Activated B cell treated with CpG ODN at 0.5 μM for 24 hours (primary cell): ENCODE data around the gene GALNT17. TPM values are rescaled to one million over a fixed set of nuclear protein-coding genes. Genes with fewer than 3 reads are reported as not detected.
"Not testable (repeated sequence)": the region's sequence is repeated elsewhere in the genome, so short reads cannot be mapped to it uniquely, and the experiment has no call there.

Source experiments
- ATAC-seq: fragments of 200-7000 bp; cut with Tn5 transposase; one replicate; pipeline ENCODE4 v1.10.0; 2021; ENCODE audit warnings: low read depth, mild to moderate bottlenecking, moderate library complexity
- CTCF ChIA-PET: fragments of 350-600 bp; sonication (Branson Sonifier 250); formaldehyde crosslinking; loops from one replicate; lab custom pipeline; 2021; ENCODE audit warnings: antibody characterized with exemption; lab: Charles Lee
- POLR2A ChIA-PET: fragments of 350-600 bp; sonication (Branson Sonifier 250); formaldehyde crosslinking; loops from one replicate; lab custom pipeline; 2021; ENCODE audit warnings: antibody characterized with exemption; lab: Charles Lee
- DNase-seq: peaks from one replicate; pipeline ENCODE4 v3.0.0; 2022
- H3K27ac Mint-ChIP-seq: one replicate; pipeline ENCODE4 v1.8.0; 2020; ENCODE audit warnings: mixed read lengths
- H3K27me3 Mint-ChIP-seq: one replicate; pipeline ENCODE4 v1.8.0; 2021; ENCODE audit warnings: mixed read lengths
- H3K36me3 Mint-ChIP-seq: one replicate; pipeline ENCODE4 v1.8.0; 2021; ENCODE audit warnings: low read depth, mixed read lengths
- H3K4me1 Mint-ChIP-seq: one replicate; pipeline ENCODE4 v1.8.0; 2021; ENCODE audit warnings: mixed read lengths
- H3K4me3 Mint-ChIP-seq: one replicate; pipeline ENCODE4 v1.8.0; 2020; ENCODE audit warnings: mild to moderate bottlenecking, mixed read lengths
- H3K9me3 Mint-ChIP-seq: one replicate; pipeline ENCODE4 v1.8.0; 2020; ENCODE audit warnings: mixed read lengths
- CTCF ChIP-seq: fragments of 200-600 bp; IDR thresholded peaks from one replicate; pipeline ENCODE4 v1.8.0; 2022; ENCODE audit warnings: antibody characterized with exemption, mild to moderate bottlenecking
- intact Hi-C: fragments of 100-400 bp; cut with micrococcal nuclease; formaldehyde crosslinking; loops from one replicate; pipeline ENCODE4 v1.15.1; 2024
- total RNA-seq: library from RNA; stranded (reverse); gene quantifications from 2 replicates; pipeline ENCODE4 v1.2.3, GENCODE V29; 2022

Gene GALNT17
- total RNA-seq, 1 donor from 2014 or later = not detected

GRCh38 chr7:71251706-71252105 is 119.8 kb downstream of the GALNT17 start:
- no peak overlapping the region for H3K4me3 Mint-ChIP-seq
- no peak for ATAC-seq

GRCh38 chr7:71254751-71255150 is 122.8 kb downstream of the GALNT17 start:
- ATAC-seq = no peak
- Mint-ChIP-seq H3K27me3 (no peaks in the 10 kb centered on the region), H3K4me3 (no peak overlapping the region), H3K36me3 (no peaks in the 10 kb centered on the region), H3K27ac (no peak overlapping the region), H3K9me3 (peaks cover 10% of the 10 kb centered on the region), H3K4me1 (no peaks in the 10 kb centered on the region)
- CTCF ChIA-PET = no interaction called here
- intact Hi-C loops = no loop called here
- DNase-seq = no peak
- POLR2A ChIA-PET = no interaction called here
- no peak for TF ChIP-seq CTCF

More at GRCh38 chr7:71251706-71252105, 119.8 kb downstream of the GALNT17 start:
- ChIA-PET CTCF (no interaction called here), POLR2A (no interaction called here)
- Mint-ChIP-seq H3K27ac (no peak overlapping the region), H3K27me3 (no peaks in the 10 kb centered on the region), H3K9me3 (peaks cover 7% of the 10 kb centered on the region), H3K36me3 (no peaks in the 10 kb centered on the region), H3K4me1 (no peaks in the 10 kb centered on the region)
- no peak for TF ChIP-seq CTCF
- no peak for DNase-seq
- intact Hi-C loops = no loop called here

GRCh38 chr7:71255537-71256178 is 123.7 kb downstream of the GALNT17 start:
- H3K4me3 Mint-ChIP-seq = no peak overlapping the region
- ATAC-seq (no peak), DNase-seq (no peak)
- H3K27me3 Mint-ChIP-seq = no peaks in the 10 kb centered on the region
- CTCF ChIA-PET = no interaction called here
- POLR2A ChIA-PET = no interaction called here
- intact Hi-C loops = no loop called here
- no peak for TF ChIP-seq CTCF
- no peaks in the 10 kb centered on the region for H3K4me1 Mint-ChIP-seq
- H3K27ac Mint-ChIP-seq = no peak overlapping the region
- H3K9me3 Mint-ChIP-seq = peaks cover 10% of the 10 kb centered on the region
- H3K36me3 Mint-ChIP-seq = no peaks in the 10 kb centered on the region

GRCh38 chr7:71261066-71261465 is 129.1 kb downstream of the GALNT17 start:
- Mint-ChIP-seq H3K27me3 (no peaks in the 10 kb centered on the region), H3K9me3 (peaks cover 15% of the 10 kb centered on the region), H3K27ac (no peak overlapping the region), H3K4me1 (no peaks in the 10 kb centered on the region), H3K4me3 (no peak overlapping the region), H3K36me3 (no peaks in the 10 kb centered on the region)
- ChIA-PET POLR2A (no interaction called here), CTCF (no interaction called here)
- intact Hi-C loops = no loop called here
- no peak for TF ChIP-seq CTCF
- no peak for ATAC-seq
- DNase-seq = no peak

- H3K36me3 Mint-ChIP-seq, H3K4me1 Mint-ChIP-seq, CTCF ChIA-PET, ATAC-seq, DNase-seq, H3K27me3 Mint-ChIP-seq, H3K27ac Mint-ChIP-seq, POLR2A ChIA-PET, H3K4me3 Mint-ChIP-seq, intact Hi-C loops: not testable (repeated sequence)
- H3K9me3 Mint-ChIP-seq = peaks cover 21% of the 10 kb centered on the region
These were observed 130.9 kb downstream of the GALNT17 start for GRCh38 chr7:71262834-71263233.

- no peak for DNase-seq
- Mint-ChIP-seq H3K27ac (no peak overlapping the region), H3K27me3 (no peaks in the 10 kb centered on the region), H3K4me1 (no peaks in the 10 kb centered on the region), H3K9me3 (peaks cover 18% of the 10 kb centered on the region), H3K36me3 (no peaks in the 10 kb centered on the region), H3K4me3 (no peak overlapping the region)
- intact Hi-C loops = no loop called here
- CTCF ChIA-PET = no interaction called here
- TF ChIP-seq CTCF = no peak
- POLR2A ChIA-PET = no interaction called here
- ATAC-seq = no peak
These were observed 132.1 kb downstream of the GALNT17 start for GRCh38 chr7:71264005-71264404.
